Right lobe of liver (tissue), 6 donors: ENCODE measurements around the gene TMEM144. TPM values are rescaled to one million over a fixed set of nuclear protein-coding genes. Genes with fewer than 3 reads are reported as not detected.

Source experiments
- ATAC-seq, 4 donors: fragments of 200-7000 bp; cut with Tn5 transposase; one replicate each; pipeline ENCODE4 v1.9.1; 2020; ENCODE audit warnings: mild to moderate bottlenecking in 4 of 4, moderate library complexity in 4 of 4
- DNase-seq, 3 donors: peaks; one replicate each; pipeline ENCODE4 v3.0.0-alpha.2; 2020
- H3K27ac ChIP-seq, 3 donors: fragments of 200-600 bp; one replicate each; pipeline ENCODE4 v1.8.0; 2022
- H3K27me3 ChIP-seq, 2 donors: fragments of 200-600 bp; one replicate each; pipeline ENCODE4 v1.8.0; 2022
- H3K36me3 ChIP-seq, 4 donors: fragments of 200-600 bp; sonication (generic) in 1 of 4; one replicate each; pipeline versions ENCODE4 v1.5.1 to v1.8.0; 2017 to 2022; ENCODE audit warnings: control low read depth in 1 of 4
- H3K4me1 ChIP-seq, 4 donors: fragments of 200-600 bp; sonication (generic) in 1 of 4; one replicate each; pipeline versions ENCODE4 v1.5.1 to v1.8.0; 2017 to 2022; ENCODE audit warnings: control low read depth in 1 of 4
- H3K4me3 ChIP-seq, 3 donors: fragments of 200-600 bp; one replicate each; pipeline ENCODE4 v1.8.0; 2022
- H3K9me3 ChIP-seq, 4 donors: fragments of 200-600 bp; sonication (generic) in 1 of 4; one replicate each; pipeline versions ENCODE4 v1.5.1 to v1.8.0; 2017 to 2022; ENCODE audit warnings: control low read depth in 1 of 4
- CTCF ChIP-seq, 4 donors: fragments of 200-600 bp in 3 of 4; fragments of 450-650 bp in 1 of 4; IDR thresholded peaks; one replicate each; pipeline versions ENCODE4 v1.5.1 to v1.8.0; 2016 to 2022; ENCODE audit warnings: antibody characterized with exemption in 4 of 4, mild to moderate bottlenecking in 2 of 4
- POLR2A ChIP-seq: fragments of 450-650 bp; IDR thresholded peaks from one replicate; pipeline ENCODE4 v1.6.1; 2017; ENCODE audit warnings: antibody characterized with exemption, mild to moderate bottlenecking
- WGBS: methylation state at CpG from one replicate; pipeline ENCODE4 v1.1.6; 2018; ENCODE audit warnings: low coverage, low lambda C conversion rate; ENCODE audit not compliant: insufficient coverage; ENCODE audit errors: missing lambda C conversion rate; 5-methylcytosine and 5-hydroxymethylcytosine counted together
- intact Hi-C, 2 donors: fragments of 100-400 bp; cut with DNase I; formaldehyde crosslinking; loops; one replicate each; pipeline versions ENCODE4 v1.11.2 to v1.14.1; 2022
- total RNA-seq, 6 experiments: library from RNA; depleted of rRNA in 2 of 6; stranded (reverse); fragments of >200 nt in 2 of 6; fragmentation: NEBNext Ultra II Directional in 3 of 6; extraction: Animal tissue kit (Norgen Biotek cat#: 25700) in 3 of 6; gene quantifications; one replicate each; pipeline versions ENCODE4 v1.1.0 to v1.2.4, GENCODE V29; 2016 to 2023
- donor health status: DM: no; HTN: yes; CAD: no.
- donor health status: DM: no; HTN: no; CAD: no.
- donor health status: DM: no; HTN: no; CAD: no.
- donor health status: DM: no; HTN: yes; CAD: no.
- donor health status: DM: no; HTN: yes; CAD: no.

The TMEM144 gene
- total RNA-seq, 6 experiments from 2014 or later = 1.3 to 6.7 (median 2.1) TPM

- TF ChIP-seq CTCF (IDR thresholded peaks at IDR 0.05) (no peak), POLR2A (no peak)
- WGBS = 20% methylated on average over 1 of the region's 1 CpG
- Histone ChIP-seq H3K4me1 (no peaks in the 10 kb centered on the region), H3K9me3 (no peaks in the 10 kb centered on the region), H3K27ac (no peak overlapping the region), H3K27me3 (no peaks in the 10 kb centered on the region), H3K36me3 (no peaks in the 10 kb centered on the region), H3K4me3 (no peak overlapping the region)
- ATAC-seq = no peak
- DNase-seq = no peak
- intact Hi-C loops = no loop called here
Measured at GRCh38 chr4:158202481-158202880, 7.8 kb upstream of the TMEM144 start.

GRCh38 chr4:158203436-158203835, 6.8 kb upstream of the TMEM144 start:
- TF ChIP-seq POLR2A = no peak
- TF ChIP-seq CTCF (IDR thresholded peaks at IDR 0.05) = no peak
- intact Hi-C loops = no loop called here
- no peak for ATAC-seq

GRCh38 chr4:158203929-158204328, 6.4 kb upstream of the TMEM144 start:
- Histone ChIP-seq H3K27me3 (no peaks in the 10 kb centered on the region), H3K27ac (no peak overlapping the region), H3K4me3 (no peak overlapping the region), H3K4me1 (no peaks in the 10 kb centered on the region), H3K9me3 (no peaks in the 10 kb centered on the region), H3K36me3 (no peaks in the 10 kb centered on the region)
- DNase-seq (no peak), ATAC-seq (no peak)
- TF ChIP-seq CTCF (IDR thresholded peaks at IDR 0.05) = no peak
- TF ChIP-seq POLR2A = no peak
- WGBS = 99% methylated on average over 3 of the region's 3 CpGs
- intact Hi-C loops = no loop called here

More at GRCh38 chr4:158203436-158203835, 6.8 kb upstream of the TMEM144 start:
- no peak for DNase-seq
- Histone ChIP-seq H3K4me3 (no peak overlapping the region), H3K9me3 (no peaks in the 10 kb centered on the region), H3K36me3 (no peaks in the 10 kb centered on the region), H3K27ac (no peak overlapping the region), H3K27me3 (no peaks in the 10 kb centered on the region), H3K4me1 (no peaks in the 10 kb centered on the region)
- WGBS = 38% methylated on average over 2 of the region's 2 CpGs

GRCh38 chr4:158208963-158209640, 1.2 kb upstream of the TMEM144 start:
- DNase-seq = no peak

More at GRCh38 chr4:158208963-158209640, 1.2 kb upstream of the TMEM144 start:
- no peaks in the 10 kb centered on the region for H3K9me3 ChIP-seq
- 77% methylated on average over 5 of the region's 5 CpGs for WGBS
- H3K36me3 ChIP-seq = no peaks in the 10 kb centered on the region
- peak overlapping the region in 1 of 3 donors; percentile 13 for H3K27ac ChIP-seq
- no peaks in the 10 kb centered on the region for H3K27me3 ChIP-seq
- TF ChIP-seq CTCF (IDR thresholded peaks at IDR 0.05) (no peak), POLR2A (no peak)
- H3K4me1 ChIP-seq = peaks cover 0 to 8% (median 0%) of the 10 kb centered on the region in 4 donors
- intact Hi-C loops = no loop called here
- ATAC-seq = peak in 2 of 4 donors; percentile 10 to 22
- no peak overlapping the region for H3K4me3 ChIP-seq
